HG02840 (cell line): ENCODE measurements around the gene PAFAH2.

Experiments used
- ATAC-seq: cut with Tn5 transposase; IDR thresholded peaks from one replicate; pipeline ENCODE4 v1.9.1; 2021; ENCODE audit warnings: mild to moderate bottlenecking, moderate library complexity, moderate number of reproducible peaks; ENCODE audit not compliant: unreplicated experiment, low FRiP score

Gene PAFAH2

GRCh38 chr1:26031611-26032220, 33.9 kb upstream of the PAFAH2 start:
- ATAC-seq, result no peak

DNA sequence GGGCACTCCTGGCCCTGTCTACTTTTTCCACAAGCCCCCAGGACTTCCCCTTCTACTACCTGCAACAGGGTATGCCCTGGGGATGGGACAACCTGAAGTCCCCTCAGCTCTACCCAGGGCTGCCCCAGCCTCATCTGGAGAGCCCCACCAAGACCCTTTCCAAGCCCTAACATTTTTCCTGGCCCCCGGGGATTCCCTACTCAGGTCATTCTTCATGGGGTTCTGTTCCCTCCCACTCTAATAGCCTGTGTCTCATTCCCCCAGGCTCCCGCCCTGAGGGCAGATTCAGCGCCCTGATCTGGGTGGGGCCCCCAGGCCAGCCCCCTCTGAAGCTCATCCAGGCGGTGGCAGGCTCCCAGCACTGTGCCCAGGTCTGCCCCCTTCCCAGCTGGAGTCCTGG, 33.3 kb upstream of the PAFAH2 start:
- ATAC-seq, result no peak

- no peak for ATAC-seq
Observed at GRCh38 chr1:26029864-26030481, 32.1 kb upstream of the PAFAH2 start.

DNA sequence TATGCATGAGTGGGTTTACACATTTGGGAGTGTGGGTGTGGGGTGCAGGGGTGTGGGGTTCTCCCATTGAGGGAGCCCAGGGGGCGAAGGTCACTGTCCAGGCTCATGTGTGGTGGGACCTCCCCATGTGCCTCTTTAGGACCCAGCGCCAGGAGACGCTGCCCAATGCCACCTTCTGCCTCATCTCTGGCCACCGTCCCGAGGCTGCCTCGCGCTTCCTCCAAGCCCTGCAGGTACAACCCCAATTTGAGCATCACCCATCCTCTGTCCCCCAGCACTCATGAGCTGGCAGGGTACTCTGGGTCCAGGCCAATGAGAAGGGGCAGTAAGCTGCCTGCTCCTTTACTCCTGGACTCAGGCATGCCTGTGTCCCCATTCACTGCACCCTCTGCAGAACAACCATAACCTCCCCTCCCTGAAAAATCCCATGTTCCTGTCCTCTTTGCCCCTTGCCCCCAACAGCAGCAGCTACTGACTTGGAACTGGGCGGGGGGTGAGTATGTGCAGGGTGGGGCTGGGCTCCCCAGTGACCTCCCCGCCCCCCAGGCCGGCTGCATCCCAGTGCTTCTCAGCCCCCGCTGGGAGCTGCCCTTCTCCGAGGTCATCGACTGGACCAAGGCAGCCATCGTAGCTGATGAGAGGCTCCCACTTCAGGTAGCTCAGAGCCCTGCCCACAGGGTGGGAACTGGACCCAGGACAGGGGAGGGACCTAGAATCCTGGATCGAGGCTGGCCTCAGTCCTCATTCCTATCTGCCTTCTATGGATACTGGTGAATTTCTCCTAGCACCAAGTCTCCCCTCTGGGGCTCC, 31.4 kb upstream of the PAFAH2 start:
- ATAC-seq, result no peak

DNA sequence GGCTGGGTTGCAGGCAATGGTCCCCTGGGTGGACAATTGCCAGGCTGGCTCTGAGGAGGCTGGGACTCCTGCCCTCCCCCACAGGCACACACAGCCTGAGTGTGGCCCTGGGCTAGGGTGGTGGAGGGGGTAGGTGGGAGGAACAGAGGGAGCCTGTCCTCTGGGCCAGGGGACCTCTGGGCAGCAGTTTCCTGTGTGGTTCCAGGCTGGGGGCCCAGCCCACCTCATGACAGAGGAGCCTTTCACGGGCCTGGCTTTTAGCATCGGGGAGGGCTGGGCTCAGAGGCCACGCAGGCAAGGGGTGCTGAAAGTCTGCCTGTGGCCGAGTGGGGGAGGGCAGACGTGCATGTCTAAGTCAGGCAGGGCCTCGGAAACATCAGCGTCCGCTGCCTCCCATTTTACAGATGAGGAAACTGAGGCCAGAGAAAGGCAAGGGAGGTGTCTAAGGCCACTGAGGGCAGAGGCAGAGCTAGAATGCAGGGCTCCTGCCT, 30.7 kb upstream of the PAFAH2 start:
- no peak for ATAC-seq

- no peak for ATAC-seq
Observed at GRCh38 chr1:26027716-26028489, 30.0 kb upstream of the PAFAH2 start.

GRCh38 chr1:26025517-26025916, 27.7 kb upstream of the PAFAH2 start:
- ATAC-seq, result no peak

GRCh38 chr1:26025060-26025459, 27.2 kb upstream of the PAFAH2 start:
- ATAC-seq, result no peak

- no peak for ATAC-seq
Observed at GRCh38 chr1:26023826-26024225, 26.0 kb upstream of the PAFAH2 start.

- no peak for ATAC-seq
Observed at GRCh38 chr1:26023009-26023408, 25.1 kb upstream of the PAFAH2 start.

- no peak for ATAC-seq
Observed at GRCh38 chr1:26022404-26022779, 24.5 kb upstream of the PAFAH2 start.

GRCh38 chr1:26021647-26022403, 24.0 kb upstream of the PAFAH2 start, which contains the start of gene EXTL1:
TSS of gene EXTL1 (plus strand) at chr1:26021775. CDS start at chr1:26022647, 872 bp downstream.
- ATAC-seq, result no peak

DNA sequence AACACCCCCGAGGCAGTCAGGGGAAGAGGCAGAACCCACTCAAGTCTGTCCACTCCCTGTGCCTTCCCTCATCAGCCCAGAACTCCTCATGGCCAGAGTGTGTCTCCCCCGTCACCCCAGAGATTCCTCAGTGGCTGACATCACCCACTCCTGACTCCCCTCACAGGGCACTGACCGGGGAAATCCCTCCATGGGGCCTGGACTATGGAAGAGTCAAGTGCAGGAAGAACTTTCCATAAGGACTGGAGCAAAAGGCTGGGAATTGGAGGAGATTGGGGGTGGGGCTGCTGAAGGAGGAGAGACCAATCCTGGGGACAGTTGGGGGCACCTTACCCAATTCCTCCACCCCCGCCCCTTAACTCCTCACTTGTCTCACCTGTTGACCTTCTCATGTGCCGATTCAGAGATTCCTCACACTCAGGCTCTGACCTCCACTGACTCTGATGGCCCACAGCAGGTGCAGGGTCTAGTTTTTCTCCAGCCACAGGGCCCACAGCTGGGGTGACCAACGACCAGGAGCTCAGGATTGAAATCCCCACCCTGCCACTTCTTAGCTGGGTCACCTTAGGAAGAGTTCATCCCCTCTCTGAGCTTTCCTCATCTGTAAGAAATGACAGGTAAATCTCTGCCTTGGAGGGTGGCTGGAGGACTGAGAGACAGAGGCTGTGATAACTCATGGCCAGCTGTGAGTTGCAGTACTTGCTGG, 23.2 kb upstream of the PAFAH2 start:
- no peak for ATAC-seq

- ATAC-seq, result no peak
Observed at GRCh38 chr1:26020330-26020768, 22.5 kb upstream of the PAFAH2 start.

GRCh38 chr1:26019641-26020315, 21.9 kb upstream of the PAFAH2 start:
- no peak for ATAC-seq

GRCh38 chr1:26017606-26018005, 19.7 kb upstream of the PAFAH2 start:
- ATAC-seq, result no peak

DNA sequence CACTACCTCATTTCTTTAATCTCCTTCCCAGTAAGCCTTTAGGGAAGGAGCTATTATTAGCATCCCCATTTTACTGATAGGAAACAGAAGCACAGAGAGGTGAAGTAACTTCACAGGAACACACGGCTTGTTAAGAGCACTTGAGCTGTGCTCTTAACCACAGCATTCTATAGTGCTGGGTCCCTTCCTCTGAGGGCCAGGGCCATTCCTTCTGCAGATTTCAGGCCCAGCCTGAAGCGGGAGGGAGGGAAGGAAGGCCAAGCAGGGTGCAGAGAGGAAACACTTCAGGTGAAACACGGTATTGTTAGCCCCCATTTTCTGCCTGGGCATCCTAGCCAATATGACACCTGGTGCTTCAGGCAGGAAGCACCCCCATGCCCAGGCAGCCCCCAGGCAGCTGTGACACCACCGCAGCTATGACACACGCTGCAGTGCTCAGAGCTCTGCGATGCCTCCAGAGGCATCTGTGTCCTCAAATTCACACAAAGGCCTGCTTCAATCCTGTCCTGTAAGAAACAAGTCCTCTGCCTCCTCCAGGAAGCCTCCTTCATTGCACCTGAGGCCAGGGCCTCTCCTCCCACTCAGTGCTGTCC, 19.2 kb upstream of the PAFAH2 start:
- no peak for ATAC-seq

GRCh38 chr1:26016258-26016952, 18.5 kb upstream of the PAFAH2 start:
- ATAC-seq, result no peak
